Tibial nerve (tissue), 4 donors: ENCODE data around the gene HOXA3. TPM values are rescaled to one million over a fixed set of nuclear protein-coding genes. Genes with fewer than 3 reads are reported as not detected.

Experiments used
- DNase-seq, 2 donors: peaks; one replicate each; pipeline ENCODE4 v3.0.0-alpha.2; 2019; ENCODE audit warnings: low spot score in 2 of 2
- H3K27ac ChIP-seq, 4 donors: fragments of 200-600 bp; sonication (generic) in 3 of 4; one replicate each; pipeline ENCODE4 v1.5.1; 2017 to 2019; ENCODE audit warnings: mild to moderate bottlenecking in 1 of 4
- H3K27me3 ChIP-seq, 2 donors: fragments of 200-600 bp; sonication (generic) in 1 of 2; one replicate each; pipeline versions ENCODE4 v1.5.1 to v1.6.0; 2017 to 2019
- H3K36me3 ChIP-seq, 3 donors: fragments of 200-600 bp; sonication (generic); one replicate each; pipeline ENCODE4 v1.5.1; 2018 to 2019
- H3K4me1 ChIP-seq, 4 donors: fragments of 200-600 bp; sonication (generic) in 3 of 4; one replicate each; pipeline ENCODE4 v1.5.1; 2017 to 2019
- H3K4me3 ChIP-seq, 4 donors: fragments of 200-600 bp; sonication (generic) in 3 of 4; one replicate each; pipeline ENCODE4 v1.5.1; 2017 to 2019; ENCODE audit warnings: mild to moderate bottlenecking in 1 of 4, moderate library complexity in 1 of 4
- H3K9me3 ChIP-seq, 4 donors: fragments of 200-600 bp; sonication (generic) in 3 of 4; one replicate each; pipeline ENCODE4 v1.5.1; 2017 to 2019
- CTCF ChIP-seq, 5 experiments: fragments of 200-600 bp in 3 of 5; fragments of 450-650 bp in 2 of 5; sonication (generic) in 3 of 5; IDR thresholded peaks; one replicate each; pipeline ENCODE4 v1.5.1; 2016 to 2019; ENCODE audit warnings: antibody characterized with exemption in 5 of 5, mild to moderate bottlenecking in 3 of 5, moderate library complexity in 2 of 5
- EP300 ChIP-seq, 2 donors: sonication (generic); formaldehyde crosslinking; IDR thresholded peaks; one replicate each; pipeline ENCODE4 v1.6.1; 2017; ENCODE audit warnings: antibody characterized with exemption in 2 of 2, mild to moderate bottlenecking in 1 of 2
- POLR2A ChIP-seq, 2 donors: fragments of 450-650 bp; IDR thresholded peaks; one replicate each; pipeline ENCODE4 v1.6.1; 2017; ENCODE audit warnings: antibody characterized with exemption in 2 of 2, mild to moderate bottlenecking in 2 of 2, moderate library complexity in 2 of 2
- WGBS, 2 donors: methylation state at CpG; one replicate each; pipeline ENCODE4 v1.1.5; 2018; 5-methylcytosine and 5-hydroxymethylcytosine counted together
- total RNA-seq, 4 donors: library from RNA; depleted of rRNA; stranded (reverse); fragments of >200 nt; gene quantifications; one replicate each; pipeline ENCODE4 v1.1.0, GENCODE V29; 2016

The HOXA3 gene
- total RNA-seq, 4 donors from 2014 or later, result 7.0 to 18.8 (median 8.7) TPM

DNA sequence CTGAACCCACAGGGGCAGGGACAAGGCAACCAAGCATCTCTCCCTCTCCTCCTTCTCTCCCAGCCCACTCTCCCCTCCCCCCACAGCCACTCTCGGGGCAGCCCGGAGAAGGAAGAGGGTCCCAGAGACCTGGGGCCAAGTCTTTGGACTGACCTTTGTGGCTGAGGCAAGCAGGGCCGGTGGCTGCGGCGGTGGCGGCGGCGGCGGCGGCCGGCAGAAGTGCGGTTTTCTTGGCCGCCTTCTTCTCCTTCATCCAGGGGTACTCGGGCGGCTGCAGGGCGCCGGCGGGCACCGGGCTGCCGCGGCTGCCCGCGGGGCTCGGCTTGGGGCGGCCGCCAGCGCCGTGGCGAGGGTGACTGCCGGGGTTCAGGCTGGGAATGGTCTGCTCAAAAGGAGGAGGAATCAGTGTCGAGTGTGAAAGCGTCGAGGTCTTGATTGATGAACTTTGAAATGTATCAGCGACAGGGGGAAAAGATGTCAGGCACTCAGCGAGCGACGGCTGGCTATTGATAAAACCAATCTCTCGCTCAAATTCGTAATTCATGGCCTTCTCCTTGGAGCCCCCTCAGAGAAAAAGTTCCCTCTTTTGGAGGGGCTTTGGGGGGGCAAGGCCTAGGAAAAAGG is 50.3 kb downstream of the HOXA3 start:
- Histone ChIP-seq H3K36me3 (no peaks in the 10 kb centered on the region), H3K9me3 (no peaks in the 10 kb centered on the region), H3K27ac (peak overlapping the region in 3 of 4 donors; percentile 28 to 71 (median 67)), H3K27me3 (peaks cover 0 to 87% of the 10 kb centered on the region in 2 donors), H3K4me3 (peak overlapping the region in 3 of 4 donors; percentile 1 to 28 (median 22)), H3K4me1 (peaks cover 0 to 65% (median 9%) of the 10 kb centered on the region in 4 donors)
- no peak for DNase-seq
- TF ChIP-seq CTCF (IDR thresholded peaks at IDR 0.05) (no peak), EP300 (IDR thresholded peaks at IDR 0.05) (no peak), POLR2A (IDR thresholded peaks at IDR 0.05) (no peak)
- WGBS, 2 donors, result 19 to 33% methylated on average over 39 of the region's 39 CpGs

DNA sequence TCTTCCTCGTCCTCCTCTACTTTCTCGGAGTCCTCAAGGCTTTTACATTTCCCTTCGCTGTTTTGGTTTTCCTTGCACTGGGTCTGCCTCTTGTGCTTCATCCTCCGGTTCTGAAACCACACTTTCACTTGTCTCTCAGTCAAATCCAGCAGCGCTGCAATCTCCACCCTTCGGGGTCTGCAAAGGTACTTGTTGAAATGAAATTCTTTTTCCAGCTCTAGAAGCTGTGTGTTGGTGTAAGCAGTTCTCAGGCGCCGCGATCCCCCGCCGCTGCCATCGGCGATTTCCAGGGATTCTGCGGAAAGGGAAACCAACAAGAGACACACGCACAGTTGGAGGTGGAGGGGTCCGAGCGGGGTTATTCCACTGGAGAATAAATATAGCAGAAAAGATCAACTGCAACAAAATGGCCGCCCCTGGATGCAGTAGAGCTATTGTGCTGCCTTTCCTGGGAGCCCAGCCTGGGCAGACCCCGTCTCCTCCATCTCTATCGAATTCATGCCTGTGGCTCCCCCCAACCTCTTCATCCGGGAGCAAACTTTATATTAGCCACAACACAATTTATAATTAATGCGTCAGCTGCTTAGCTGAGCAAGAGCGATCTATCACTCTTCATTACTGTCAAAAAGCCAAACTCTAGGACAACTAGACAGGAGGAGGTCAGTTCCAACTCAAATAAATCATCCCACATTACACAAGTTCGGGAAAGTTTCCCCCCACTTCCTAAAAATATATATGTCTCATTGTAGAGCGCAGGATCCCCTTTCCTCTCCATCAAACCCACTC is 51.0 kb downstream of the HOXA3 start:
- H3K9me3 ChIP-seq, result no peaks in the 10 kb centered on the region
- no peak for DNase-seq
- TF ChIP-seq EP300 (IDR thresholded peaks at IDR 0.05) (no peak), POLR2A (IDR thresholded peaks at IDR 0.05) (no peak), CTCF (IDR thresholded peaks at IDR 0.05) (no peak)
- H3K4me3 ChIP-seq, result peak overlapping the region; percentile 4 to 28 (median 15)
- H3K4me1 ChIP-seq, result peaks cover 0 to 69% (median 9%) of the 10 kb centered on the region in 4 donors
- WGBS, 2 donors, result 42 to 46% methylated on average over 25 of the region's 25 CpGs
- no peaks in the 10 kb centered on the region for H3K36me3 ChIP-seq
- peak overlapping the region in 3 of 4 donors; percentile 46 to 71 (median 67) for H3K27ac ChIP-seq
- H3K27me3 ChIP-seq, result peaks cover 0 to 89% of the 10 kb centered on the region in 2 donors

GRCh38 chr7:27100694-27101170 is 51.7 kb downstream of the HOXA3 start:
- no peaks in the 10 kb centered on the region for H3K9me3 ChIP-seq
- H3K27me3 ChIP-seq, result peaks cover 0 to 91% of the 10 kb centered on the region in 2 donors
- DNase-seq, result no peak
- H3K36me3 ChIP-seq, result no peaks in the 10 kb centered on the region
- peaks cover 0 to 69% (median 9%) of the 10 kb centered on the region in 4 donors for H3K4me1 ChIP-seq
- peak overlapping the region in 3 of 4 donors; percentile 46 to 71 (median 67) for H3K27ac ChIP-seq
- TF ChIP-seq EP300 (IDR thresholded peaks at IDR 0.05) (no peak), CTCF (IDR thresholded peaks at IDR 0.05) (no peak), POLR2A (IDR thresholded peaks at IDR 0.05) (no peak)
- H3K4me3 ChIP-seq, result peak overlapping the region in 2 of 4 donors; percentile 4 to 28
- WGBS, 2 donors, result 62 to 67% methylated on average over 8 of the region's 8 CpGs

DNA sequence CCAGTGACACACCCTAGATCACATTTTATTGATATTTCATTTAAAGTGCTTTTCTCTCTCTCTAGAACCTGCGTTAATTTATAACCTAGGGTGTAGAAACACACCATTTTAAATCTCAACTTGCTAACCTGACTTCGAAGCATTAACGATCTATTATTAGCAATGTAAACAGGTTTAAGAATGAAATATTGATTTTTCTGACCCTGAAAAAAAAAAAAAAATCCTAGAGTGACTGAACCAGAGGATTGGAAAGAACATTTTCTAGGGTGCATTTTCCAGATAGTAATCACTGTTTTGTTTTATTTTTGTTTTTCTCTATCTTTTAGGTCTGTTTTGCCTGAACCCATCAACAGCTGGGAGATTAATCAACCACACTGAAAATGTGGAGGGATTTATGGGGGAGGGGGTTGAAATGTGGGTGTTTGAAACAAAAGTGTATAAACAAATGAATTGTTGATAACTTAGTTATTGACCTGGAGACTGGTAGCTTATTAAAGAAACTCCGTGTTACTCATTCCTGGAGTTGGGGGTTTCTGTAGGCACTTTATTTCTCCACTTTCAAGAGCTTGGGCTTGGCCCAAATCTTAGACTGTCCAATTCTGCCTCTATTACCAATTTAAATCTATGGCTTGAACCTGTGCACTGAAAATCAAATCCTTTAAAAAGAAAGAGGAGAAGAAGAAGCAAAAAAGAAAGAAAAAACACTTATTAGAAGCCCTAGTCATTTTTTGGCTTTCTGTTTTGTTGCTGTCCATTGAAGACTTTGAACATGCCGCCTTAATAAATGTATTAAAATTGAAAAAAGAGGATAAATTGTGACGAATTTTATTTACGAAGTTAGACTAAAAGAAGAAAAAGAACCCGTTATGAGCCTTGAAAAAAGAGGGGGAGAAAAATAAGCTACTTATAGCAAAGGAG is 52.7 kb downstream of the HOXA3 start:
- H3K4me1 ChIP-seq, result peaks cover 0 to 75% (median 9%) of the 10 kb centered on the region in 4 donors
- peaks cover 0 to 90% of the 10 kb centered on the region in 2 donors for H3K27me3 ChIP-seq
- no peak for DNase-seq

More for the DNA sequence above, 52.7 kb downstream of the HOXA3 start:
- Histone ChIP-seq H3K36me3 (no peaks in the 10 kb centered on the region), H3K27ac (peak overlapping the region in 2 of 4 donors; percentile 79 to 87), H3K4me3 (no peak overlapping the region), H3K9me3 (no peaks in the 10 kb centered on the region)
- no peak for TF ChIP-seq CTCF (IDR thresholded peaks at IDR 0.05)
- no peak for TF ChIP-seq EP300 (IDR thresholded peaks at IDR 0.05)
- no peak for TF ChIP-seq POLR2A (IDR thresholded peaks at IDR 0.05)
- 87 to 90% methylated on average over 8 of the region's 8 CpGs for WGBS, 2 donors
